GM12878 (cell line): ENCODE results near the gene CRY1. TPM values are rescaled to one million over a fixed set of nuclear protein-coding genes. Genes with fewer than 3 reads are reported as not detected.

Experiments
- ATAC-seq: fragments of 200-7000 bp; cut with Tn5 transposase; 3 replicates; pipeline ENCODE4 v1.9.1; 2020; ENCODE audit warnings: mild to moderate bottlenecking, moderate library complexity
- BruUV-seq: library from RNA; stranded (reverse); fragments of 400-500 nt; replicated peaks from 2 replicates; lab custom pipeline; 2021; lab: Mats Ljungman, UMichigan
- CTCF ChIA-PET: fragments of 300-600 bp; sonication (Branson Sonifier 250); formaldehyde crosslinking; extraction: SDS; loops from one replicate; lab custom pipeline; 2021; ENCODE audit warnings: inconsistent platforms; lab: Yijun Ruan, JAX
- POLR2A ChIA-PET: fragments of 350-600 bp; formaldehyde crosslinking; extraction: SDS; loops from one replicate; lab custom pipeline; 2021; ENCODE audit warnings: inconsistent platforms; lab: Charles Lee
- RAD21 ChIA-PET: fragments of 300-600 bp; sonication (Branson Sonifier 250); formaldehyde crosslinking; loops from one replicate; lab custom pipeline; 2023; ENCODE audit warnings: antibody characterized with exemption; ENCODE audit not compliant: unreplicated experiment; lab: Charles Lee
- SMC1A ChIA-PET: fragments of 300-600 bp; sonication (Branson Sonifier 250); formaldehyde crosslinking; loops from one replicate; lab custom pipeline; 2023; ENCODE audit not compliant: unreplicated experiment, uncharacterized antibody; lab: Charles Lee
- DNase-seq: peaks from one replicate; pipeline ENCODE4 v3.0.0-alpha.2; 2011; ENCODE audit warnings: low read depth, low spot score
- FAIRE-seq: peaks from 3 replicates; lab custom pipeline; 2011; peaks lifted over from hg19 to GRCh38; lab: Jason Lieb, UNC
- H2AFZ ChIP-seq: 2 replicates; pipeline ENCODE4 v1.6.0; 2011; ENCODE audit warnings: low read depth, low read length, control low read depth; ENCODE audit not compliant: control insufficient read depth
- H3K27ac ChIP-seq: 2 replicates; pipeline ENCODE4 v1.5.1; 2011; ENCODE audit warnings: control low read depth; ENCODE audit not compliant: control insufficient read depth, insufficient read depth
- H3K27me3 ChIP-seq, 2 experiments: replicated peaks in 1 of 2; 2 replicates each; pipeline versions ENCODE4 v1.6.0 to v1.6.1; 2011; ENCODE audit warnings: low read length in 1 of 2; ENCODE audit not compliant: control insufficient read depth in 2 of 2, insufficient read depth in 2 of 2
- H3K36me3 ChIP-seq, 2 experiments: 2 replicates each; pipeline ENCODE4 v1.5.1; 2011; ENCODE audit warnings: low read length in 1 of 2; ENCODE audit not compliant: control insufficient read depth in 2 of 2, insufficient read depth in 2 of 2
- H3K4me1 ChIP-seq: 2 replicates; pipeline ENCODE4 v1.6.1; 2011; ENCODE audit warnings: mild to moderate bottlenecking, low read length, moderate library complexity, mixed read lengths; ENCODE audit not compliant: control insufficient read depth, insufficient read depth
- H3K4me2 ChIP-seq: 2 replicates; pipeline ENCODE4 v1.6.0; 2011; ENCODE audit warnings: control low read depth; ENCODE audit not compliant: control insufficient read depth, insufficient read depth
- H3K4me3 ChIP-seq: fragments of 200-600 bp; sonication (generic); 2 replicates; pipeline ENCODE4 v1.5.1; 2016
- H3K79me2 ChIP-seq: 2 replicates; pipeline ENCODE4 v1.6.0; 2011; ENCODE audit warnings: low read length; ENCODE audit not compliant: control insufficient read depth, insufficient read depth
- H3K9ac ChIP-seq: 2 replicates; pipeline ENCODE4 v1.8.0; 2011; ENCODE audit warnings: low read length, control low read depth, mixed read lengths; ENCODE audit not compliant: control insufficient read depth, insufficient read depth
- H3K9me3 ChIP-seq: replicated peaks from 3 replicates; pipeline ENCODE4 v1.5.1; 2011; ENCODE audit warnings: mild to moderate bottlenecking, low read length; ENCODE audit not compliant: control insufficient read depth, insufficient read depth
- H4K20me1 ChIP-seq: 2 replicates; pipeline ENCODE4 v1.6.0; 2011; ENCODE audit not compliant: control insufficient read depth, insufficient read depth
- BHLHE40 ChIP-seq, 2 experiments: fragments of 450-650 bp in 1 of 2; IDR thresholded peaks; 2 replicates each; pipeline ENCODE4 v1.6.1; 2011 to 2017; ENCODE audit warnings: low read depth in 2 of 2, borderline replicate concordance in 1 of 2, improper control_type of control experiment in 1 of 2, low read length in 1 of 2, mild to moderate bottlenecking in 1 of 2
- EED ChIP-seq: sonication (generic); IDR thresholded peaks from 2 replicates; pipeline ENCODE4 v1.6.1; 2016; ENCODE audit warnings: antibody characterized with exemption, low read depth
- HDAC6 ChIP-seq: fragments of 200-600 bp; sonication (generic); IDR thresholded peaks from one replicate; pipeline ENCODE4 v1.8.0; 2017; ENCODE audit warnings: antibody characterized with exemption; ENCODE audit not compliant: unreplicated experiment
- JUNB ChIP-seq: IDR thresholded peaks from 2 replicates; pipeline ENCODE4 v1.6.1; 2016; ENCODE audit warnings: antibody characterized with exemption, mild to moderate bottlenecking
- KDM1A ChIP-seq: fragments of 200-600 bp; sonication (generic); IDR thresholded peaks from 2 replicates; pipeline ENCODE4 v1.6.1; 2016; ENCODE audit warnings: borderline replicate concordance
- NFYB ChIP-seq: IDR thresholded peaks from 2 replicates; pipeline ENCODE4 v1.6.1; 2011; ENCODE audit warnings: low read depth, mild to moderate bottlenecking, low read length, improper control_type of control experiment, moderate library complexity; ENCODE audit not compliant: insufficient read depth
- SMAD5 ChIP-seq: IDR thresholded peaks from 2 replicates; pipeline ENCODE4 v1.6.1; 2016; ENCODE audit warnings: antibody characterized with exemption, low read depth
- ZNF622 ChIP-seq: fragments of 450-650 bp; IDR thresholded peaks from 2 replicates; pipeline ENCODE4 v1.6.1; 2017; ENCODE audit warnings: mild to moderate bottlenecking, inconsistent platforms
- in situ Hi-C: fragments of 300-500 bp; cut with MboI; formaldehyde crosslinking; loops from 9 replicates; pipeline ENCODE4 v1.14.3; 2018; ENCODE audit warnings: mixed read lengths
- intact Hi-C: fragments of 100-400 bp; cut with micrococcal nuclease; formaldehyde crosslinking; loops from one replicate; pipeline ENCODE4 v1.14.2; 2022; ENCODE audit not compliant: unreplicated experiment
- polyA plus RNA-seq, 11 experiments: library from polyadenylated mRNA; depleted of rRNA in 4 of 11; unstranded in 6 of 11; stranded (reverse) in 5 of 11; fragments of >200 nt; fragmentation: Nextera tagmentation in 4 of 11; fragmentation: Illumina TruSeq in 1 of 11; extraction: Ambion mirVana in 4 of 11; extraction: Trizol in 1 of 11; gene quantifications; 1 replicate in 1 of 11; 2 replicates in 10 of 11; pipeline versions ENCODE4 v1.2.1 to v1.2.3, GENCODE V29; 2011 to 2016; ENCODE audit warnings: inconsistent platforms in 2 of 11, missing spikeins in 2 of 11, low read depth in 1 of 11
- total RNA-seq, 4 experiments: library from RNA; depleted of rRNA in 3 of 4; stranded (reverse); fragments of >200 nt in 3 of 4; fragmentation: Illumina TruSeq in 1 of 4; extraction: Trizol in 1 of 4; gene quantifications; 2 replicates each; pipeline versions ENCODE4 v1.2.1 to v1.2.3, GENCODE V29; 2013 to 2021
- TF ChIP-seq, protein P1 (sequence below): fragments of 450-650 bp; IDR thresholded peaks from 2 replicates; pipeline ENCODE4 v1.6.1; 2016; ENCODE audit warnings: mild to moderate bottlenecking

Gene CRY1
- total and polyA plus RNA-seq, 10 of the 15 experiments (the other 5 are each of a cell fraction or from before 2014, with no cell fraction given): 1.6 to 10.9 (median 5.4) TPM

DNA sequence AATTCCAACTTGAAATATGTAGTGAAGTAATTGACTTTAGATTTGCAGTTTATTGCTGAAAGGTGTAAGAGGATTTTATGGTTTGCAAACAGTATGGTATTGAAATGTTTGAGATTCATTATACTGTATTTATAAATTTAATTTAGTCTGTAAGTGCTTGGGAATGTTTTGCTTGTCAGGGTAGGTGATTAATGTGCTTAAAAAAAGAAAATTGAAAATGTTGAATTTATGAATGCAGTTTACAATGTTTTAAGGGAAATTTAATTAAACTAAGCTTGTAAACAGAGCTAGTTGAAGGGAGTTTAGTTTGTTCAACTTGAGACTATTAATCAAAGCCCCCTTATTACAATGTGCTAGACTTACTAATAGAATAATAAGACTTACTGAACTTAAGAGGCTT, 18.0 kb upstream of the CRY1 start:
- in situ Hi-C loops: no loop called here
- FAIRE-seq: no peak
- CTCF ChIA-PET: interaction anchor here (0.7 to 2.9 kb wide), 6 partner anchors 19 to 499 kb away, joined by 3 to 13 read pairs (median 3); no protein-coding TSS in a partner anchor

More for the DNA sequence above, 18.0 kb upstream of the CRY1 start:
- Histone ChIP-seq H3K79me2 (no peaks in the 10 kb centered on the region), H3K9me3 (no peaks in the 10 kb centered on the region), H3K4me3 (no peak overlapping the region), H3K27me3 (peaks cover 0 to 3% of the 10 kb centered on the region in 2 experiments; a peak in 1 of 4 replicates), H2AFZ (no peak overlapping the region), H3K27ac (no peak overlapping the region), H4K20me1 (no peaks in the 10 kb centered on the region), H3K4me2 (no peak overlapping the region), H3K4me1 (no peaks in the 10 kb centered on the region), H3K9ac (no peak overlapping the region), H3K36me3 (no peaks in the 10 kb centered on the region)
- RAD21 ChIA-PET: interaction anchor here (1.0 to 1.2 kb wide), 2 partner anchors 20 to 21 kb away, joined by 3 to 4 read pairs; no protein-coding TSS in a partner anchor
- POLR2A ChIA-PET: interaction anchor here (0.6 kb wide), 1 partner anchor 361 kb away, joined by 7 read pairs; no protein-coding TSS in a partner anchor
- SMC1A ChIA-PET: no interaction called here
- BruUV-seq: no TSS peak
- no peak for DNase-seq
- intact Hi-C loops: no loop called here
- ATAC-seq: no peak
- no peak for TF ChIP-seq ZNF622
- TF ChIP-seq JUNB: no peak
- no peak for TF ChIP-seq SMAD5
- no peak for TF ChIP-seq NFYB
- TF ChIP-seq BHLHE40 (IDR thresholded peaks at IDR 0.05; ENCODE audit: borderline replicate concordance in 1 of 2, low read depth in 2 of 2, low read length in 1 of 2): no peak
- TF ChIP-seq EED: no peak
- TF ChIP-seq, protein P1, sequence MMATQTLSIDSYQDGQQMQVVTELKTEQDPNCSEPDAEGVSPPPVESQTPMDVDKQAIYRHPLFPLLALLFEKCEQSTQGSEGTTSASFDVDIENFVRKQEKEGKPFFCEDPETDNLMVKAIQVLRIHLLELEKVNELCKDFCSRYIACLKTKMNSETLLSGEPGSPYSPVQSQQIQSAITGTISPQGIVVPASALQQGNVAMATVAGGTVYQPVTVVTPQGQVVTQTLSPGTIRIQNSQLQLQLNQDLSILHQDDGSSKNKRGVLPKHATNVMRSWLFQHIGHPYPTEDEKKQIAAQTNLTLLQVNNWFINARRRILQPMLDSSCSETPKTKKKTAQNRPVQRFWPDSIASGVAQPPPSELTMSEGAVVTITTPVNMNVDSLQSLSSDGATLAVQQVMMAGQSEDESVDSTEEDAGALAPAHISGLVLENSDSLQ: no peak
- TF ChIP-seq HDAC6: no peak
- TF ChIP-seq KDM1A: no peak
